Adrenal gland (tissue), 12 donors: ENCODE results near the gene NCBP1. TPM values are rescaled to one million over a fixed set of nuclear protein-coding genes. Genes with fewer than 3 reads are reported as not detected.

Source experiments
- DNase-seq, 7 donors: peaks; one replicate each; pipeline ENCODE4 v3.0.0-alpha.2; 2019 to 2020
- H3K27ac ChIP-seq, 5 donors: fragments of 200-600 bp; sonication (generic) in 4 of 5; 1 replicate in 3 of 5; 2 replicates in 2 of 5; pipeline versions ENCODE4 v1.5.1 to v1.8.0; 2016 to 2020; ENCODE audit warnings: mild to moderate bottlenecking in 1 of 5
- H3K27me3 ChIP-seq: fragments of 200-600 bp; 2 replicates; pipeline ENCODE4 v1.8.0; 2021
- H3K36me3 ChIP-seq, 2 donors: fragments of 200-600 bp; replicated peaks in 1 of 2; 1 replicate in 1 of 2; 2 replicates in 1 of 2; pipeline versions ENCODE4 v1.5.1 to v1.8.0; 2018 to 2022
- H3K4me1 ChIP-seq, 2 donors: fragments of 200-600 bp; replicated peaks in 1 of 2; 1 replicate in 1 of 2; 2 replicates in 1 of 2; pipeline versions ENCODE4 v1.5.1 to v1.8.0; 2018 to 2021
- H3K4me3 ChIP-seq, 4 donors: fragments of 200-600 bp; sonication (generic) in 3 of 4; one replicate each; pipeline ENCODE4 v1.5.1; 2016 to 2018
- H3K9me3 ChIP-seq, 3 donors: fragments of 200-600 bp; sonication (generic) in 1 of 3; replicated peaks in 1 of 3; 1 replicate in 2 of 3; 2 replicates in 1 of 3; pipeline versions ENCODE4 v1.5.1 to v1.8.0; 2016 to 2021
- CTCF ChIP-seq, 6 experiments: fragments of 450-650 bp in 4 of 6; fragments of 200-600 bp in 2 of 6; sonication (generic) in 1 of 6; IDR thresholded peaks; 1 replicate in 5 of 6; 2 replicates in 1 of 6; pipeline versions ENCODE4 v1.5.1 to v1.8.0; 2016 to 2021; ENCODE audit warnings: antibody characterized with exemption in 6 of 6, mild to moderate bottlenecking in 2 of 6, moderate library complexity in 1 of 6
- POLR2A ChIP-seq, 2 donors: fragments of 450-650 bp; IDR thresholded peaks; one replicate each; pipeline ENCODE4 v1.6.1; 2017; ENCODE audit warnings: antibody characterized with exemption in 2 of 2, mild to moderate bottlenecking in 2 of 2, moderate library complexity in 1 of 2
- WGBS, 4 donors: extraction: QIAGEN DNeasy Blood & Tissue Kit in 2 of 4; methylation state at CpG; one replicate each; pipeline versions ENCODE4 v1.1.5 to v1.1.7; 2013 to 2017; 5-methylcytosine and 5-hydroxymethylcytosine counted together
- intact Hi-C, 2 donors: fragments of 100-400 bp; cut with DNase I; formaldehyde crosslinking; loops; one replicate each; pipeline versions ENCODE4 v1.14.1 to v1.15.0; 2022 to 2023
- polyA plus RNA-seq, 3 donors: library from polyadenylated mRNA; stranded (reverse); fragments of 200-250 nt in 2 of 3; fragments of 350-450 nt in 1 of 3; fragmentation: Illumina TruSeq in 1 of 3; extraction: RNeasy Lipid Tissue Mini Kit (QIAGEN cat#74804) in 1 of 3; gene quantifications; one replicate each; pipeline ENCODE4 v1.2.3, GENCODE V29; 2013 to 2014
- total RNA-seq, 9 donors: library from RNA; depleted of rRNA in 4 of 9; stranded (reverse); fragments of >200 nt in 4 of 9; fragments of 120-200 nt in 1 of 9; fragmentation: NEBNext Ultra II Directional in 1 of 9; extraction: Animal tissue kit (Norgen Biotek cat#: 25700) in 1 of 9; gene quantifications; one replicate each; pipeline versions ENCODE4 v1.1.0 to v1.2.4, GENCODE V29; 2013 to 2023
- donor health status: healthy with polysubstance abuse.
- donor health status: Bipolar disorder and iron deficiency.
- donor health status: DM: yes; HTN: yes; CAD: no.
- donor health status: DM: no; HTN: no; CAD: no.
- donor health status: DM: no; HTN: no; CAD: no.
- donor health status: DM: yes; HTN: yes; CAD: no.

Gene NCBP1
- total and polyA plus RNA-seq, 12 donors, result 7.8 to 26.1 (median 18.5) TPM

GRCh38 chr9:97592126-97592525 is 41.5 kb upstream of the NCBP1 start:
- Histone ChIP-seq H3K27me3 (no peaks in the 10 kb centered on the region), H3K9me3 (no peaks in the 10 kb centered on the region), H3K4me3 (no peak overlapping the region), H3K36me3 (peaks cover 0 to 27% of the 10 kb centered on the region in 2 donors), H3K4me1 (peaks cover 0 to 7% of the 10 kb centered on the region in 2 donors), H3K27ac (no peak overlapping the region)
- no peak for TF ChIP-seq CTCF (IDR thresholded peaks at IDR 0.05)
- TF ChIP-seq POLR2A (IDR thresholded peaks at IDR 0.05), result no peak
- DNase-seq, result no peak
- 80 to 94% (median 92%) methylated on average over 1 of the region's 1 CpG for WGBS, 4 donors
- intact Hi-C loops, result no loop called here

- Histone ChIP-seq H3K36me3 (peaks cover 0 to 28% of the 10 kb centered on the region in 2 donors), H3K27ac (peak overlapping the region in 1 of 5 donors; percentile 15), H3K4me1 (peaks cover 0 to 12% of the 10 kb centered on the region in 2 donors), H3K4me3 (no peak overlapping the region), H3K9me3 (no peaks in the 10 kb centered on the region), H3K27me3 (no peaks in the 10 kb centered on the region)
- no peak for DNase-seq
- WGBS, 4 donors, result 92 to 96% (median 93%) methylated on average over 4 of the region's 4 CpGs
- TF ChIP-seq CTCF (IDR thresholded peaks at IDR 0.05), result no peak
- no peak for TF ChIP-seq POLR2A (IDR thresholded peaks at IDR 0.05)
- intact Hi-C loops, result no loop called here
Measured at GRCh38 chr9:97593960-97594359, 39.7 kb upstream of the NCBP1 start.

GRCh38 chr9:97594381-97594921 is 39.2 kb upstream of the NCBP1 start:
- H3K4me3 ChIP-seq, result no peak overlapping the region
- intact Hi-C loops, result no loop called here
- no peaks in the 10 kb centered on the region for H3K27me3 ChIP-seq
- WGBS, 4 donors, result 84 to 94% (median 86%) methylated on average over 8 to 11 of the region's 11 CpGs
- no peak for TF ChIP-seq CTCF (IDR thresholded peaks at IDR 0.05)
- TF ChIP-seq POLR2A (IDR thresholded peaks at IDR 0.05), result no peak
- no peaks in the 10 kb centered on the region for H3K9me3 ChIP-seq
- peaks cover 0 to 28% of the 10 kb centered on the region in 2 donors for H3K36me3 ChIP-seq
- peaks cover 0 to 16% of the 10 kb centered on the region in 2 donors for H3K4me1 ChIP-seq
- peak in 2 of 7 donors; percentile 16 to 83 for DNase-seq
- peak overlapping the region in 1 of 5 donors; percentile 15 for H3K27ac ChIP-seq

- DNase-seq, result no peak
- 61 to 76% (median 68%) methylated on average over 4 of the region's 4 CpGs for WGBS, 4 donors
- Histone ChIP-seq H3K9me3 (no peaks in the 10 kb centered on the region), H3K4me3 (no peak overlapping the region), H3K36me3 (peaks cover 0 to 52% of the 10 kb centered on the region in 2 donors), H3K4me1 (peaks cover 14 to 39% of the 10 kb centered on the region in 2 donors), H3K27ac (no peak overlapping the region), H3K27me3 (no peaks in the 10 kb centered on the region)
- intact Hi-C loops, result no loop called here
- TF ChIP-seq POLR2A (IDR thresholded peaks at IDR 0.05) (no peak), CTCF (IDR thresholded peaks at IDR 0.05) (no peak)
Measured at GRCh38 chr9:97596906-97597305, 36.7 kb upstream of the NCBP1 start.
